Cortex of kidney (tissue), 1 donor: ENCODE results near the gene SMG1.
A peak's percentile ranks its signal among the peaks of the same experiment; 100 is the strongest.
"Not testable (repeated sequence)": the region's sequence is repeated elsewhere in the genome, so short reads cannot be mapped to it uniquely, and the experiment has no call there.

ENCODE experiments used
- DNase-seq: peaks from one replicate; lab custom pipeline; 2025; lab: John Stamatoyannopoulos, UW

The SMG1 gene

GRCh38 chr16:18925986-18926865 lies at the start of gene SMG1:
Gene SMG1, minus strand, starts transcription at chr16:18926408. Its CDS starts 367 bp downstream, at chr16:18926041.
- peak; percentile 26 for DNase-seq

DNA sequence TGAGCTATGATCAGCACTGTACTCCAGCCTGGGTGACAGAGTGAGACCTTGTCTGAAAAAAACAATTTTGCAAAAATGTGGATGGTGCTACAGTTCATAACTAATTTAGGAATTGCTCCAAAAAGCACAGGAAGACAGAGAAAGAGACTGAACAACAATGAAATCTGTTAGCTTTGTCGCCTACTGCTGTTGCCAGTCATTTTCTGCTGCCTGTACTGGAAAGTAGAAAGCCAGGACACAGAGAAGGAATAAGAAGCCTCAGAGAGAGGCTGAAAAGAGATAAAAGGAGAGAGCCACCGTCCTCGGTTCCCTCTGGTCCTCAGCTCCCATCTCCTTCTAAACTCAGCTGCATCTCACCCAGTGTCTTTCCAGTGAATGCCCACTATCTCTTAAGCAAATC lies 48.9 kb upstream of the SMG1 start:
- DNase-seq = no peak

DNA sequence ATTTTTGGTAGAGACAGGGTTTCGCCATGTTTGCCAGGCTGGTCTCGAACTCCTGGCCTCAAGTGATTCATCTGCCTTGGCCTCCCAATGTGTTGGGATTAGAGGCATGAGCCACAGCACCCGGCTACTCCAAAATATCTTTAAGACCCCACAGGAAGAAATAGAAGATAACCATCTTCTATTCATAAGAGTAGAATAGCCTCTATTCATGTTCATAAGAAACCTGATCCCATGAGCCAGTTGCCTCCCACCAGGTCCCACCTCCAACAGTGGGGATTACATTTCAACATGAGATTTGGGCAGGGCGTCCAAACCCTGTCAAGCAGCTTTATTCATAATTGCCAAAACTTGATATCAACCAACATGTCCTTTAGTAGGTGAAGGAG lies 43.6 kb upstream of the SMG1 start:
- no peak for DNase-seq

DNA sequence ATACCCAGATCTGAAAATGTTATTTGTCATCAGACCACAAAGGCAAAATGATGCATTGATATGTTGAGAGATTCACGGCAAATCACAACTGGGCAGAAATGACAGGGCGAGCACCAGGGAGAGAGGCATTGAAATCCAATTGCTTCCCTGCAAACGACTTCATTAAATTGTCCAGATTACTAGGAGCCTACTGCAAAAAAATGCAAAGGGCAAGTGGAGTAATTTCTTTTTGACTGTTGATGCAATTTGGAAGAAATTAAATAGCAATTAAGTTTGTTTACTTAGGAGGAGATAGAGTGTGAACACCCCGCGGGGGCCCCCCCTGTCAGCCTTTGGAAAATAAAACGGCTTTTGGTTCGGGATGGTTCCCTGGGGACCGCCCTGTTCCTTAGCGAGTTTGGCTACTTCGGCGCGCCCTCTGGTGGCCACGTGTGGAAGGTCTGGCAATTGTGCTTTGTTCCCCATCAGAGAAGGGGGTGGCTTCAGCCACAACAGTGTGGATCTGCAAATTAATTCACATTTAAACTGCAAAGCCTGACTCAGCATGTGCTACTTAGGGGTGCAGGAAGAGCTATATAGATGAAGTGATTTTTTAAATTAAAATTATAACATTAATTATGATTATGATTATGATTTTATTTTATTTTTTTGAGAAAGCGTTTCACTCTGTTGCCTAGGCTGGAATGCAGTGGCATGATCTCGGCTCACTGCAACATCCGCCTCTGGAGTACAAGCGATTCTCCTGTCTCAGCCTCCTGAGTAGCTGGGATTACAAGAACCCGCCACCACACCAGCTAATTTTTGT lies 43.0 kb upstream of the SMG1 start:
- no peak for DNase-seq

GRCh38 chr16:18966791-18967190 lies 40.6 kb upstream of the SMG1 start:
- DNase-seq = no peak

DNA sequence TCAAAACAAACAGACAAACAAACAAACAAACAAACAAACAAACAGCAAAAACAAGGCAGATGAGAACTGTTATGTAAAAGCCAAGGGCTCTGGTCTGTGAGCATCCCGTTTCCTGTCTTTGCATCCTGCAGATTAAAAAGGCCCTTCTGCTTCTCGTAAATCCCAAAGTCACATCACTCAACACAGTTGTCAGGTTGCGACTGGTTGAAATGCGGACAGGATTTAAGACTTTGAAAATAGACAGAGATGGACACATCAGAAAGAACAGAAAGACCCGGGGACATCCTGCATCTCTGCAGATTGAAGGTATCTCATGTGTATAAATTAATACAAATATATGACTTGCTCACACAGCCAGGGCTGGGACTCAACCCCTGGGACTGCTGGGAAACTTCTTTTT lies 39.3 kb upstream of the SMG1 start:
- DNase-seq = no peak

GRCh38 chr16:18959031-18959505 lies 32.9 kb upstream of the SMG1 start:
- DNase-seq = no peak

DNA sequence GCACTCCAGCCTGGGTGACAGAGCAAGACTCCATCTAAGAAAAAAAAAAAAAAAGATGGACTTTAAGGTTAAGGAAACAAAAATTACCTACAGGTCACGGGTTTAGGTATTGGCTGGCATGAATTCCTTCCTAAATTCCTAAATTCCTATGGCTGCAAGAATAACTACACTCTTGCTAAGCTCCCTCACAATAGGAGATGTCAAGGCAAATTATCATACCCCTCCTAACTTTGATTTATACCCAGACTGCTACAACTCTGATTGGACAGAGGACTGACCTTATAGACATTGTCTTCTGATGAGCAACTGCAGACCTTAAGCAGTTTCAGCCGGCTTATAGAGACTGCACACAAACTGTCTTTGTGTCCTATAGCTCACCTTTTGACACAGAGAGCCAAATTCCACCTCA lies 32.4 kb upstream of the SMG1 start:
- no peak for DNase-seq

GRCh38 chr16:18956658-18957241 lies 30.5 kb upstream of the SMG1 start:
- DNase-seq = not testable (repeated sequence)

DNA sequence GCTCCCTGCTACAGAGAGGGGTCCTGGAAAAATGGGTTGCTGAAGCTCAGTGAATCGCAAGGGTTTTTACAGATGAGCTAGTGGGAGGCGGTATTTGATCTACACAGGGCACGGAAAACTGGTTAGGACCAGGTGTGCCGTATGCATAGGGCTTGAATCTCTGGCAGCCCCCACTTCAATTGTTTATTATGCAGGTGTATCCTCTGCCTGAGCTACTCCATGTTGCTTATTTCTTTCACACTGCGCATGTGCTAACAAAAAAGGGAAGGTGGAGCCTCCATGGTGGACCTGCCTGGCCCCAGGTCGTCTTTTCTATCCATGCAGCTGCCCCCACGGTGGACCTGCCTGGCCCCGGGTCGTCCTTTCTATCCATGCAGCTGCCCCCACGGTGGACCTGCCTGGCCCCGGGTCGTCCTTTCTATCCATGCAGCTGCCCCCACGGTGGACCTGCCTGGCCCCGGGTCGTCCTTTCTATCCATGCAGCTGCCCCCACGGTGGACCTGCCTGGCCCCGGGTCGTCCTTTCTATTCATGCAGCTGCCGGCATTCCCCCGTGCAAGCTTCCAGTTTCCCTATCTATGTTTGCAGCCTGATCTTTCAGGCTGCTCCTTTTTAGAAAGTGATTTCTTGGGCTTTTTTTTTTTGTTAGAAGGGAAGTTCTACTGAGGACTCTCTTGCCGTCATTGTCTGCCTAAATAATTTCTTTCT lies 29.8 kb upstream of the SMG1 start:
- DNase-seq = not testable (repeated sequence)

- no peak for DNase-seq
Measured at GRCh38 chr16:18953547-18953946, 27.3 kb upstream of the SMG1 start.

GRCh38 chr16:18950469-18951185 lies 24.4 kb upstream of the SMG1 start:
- DNase-seq = no peak

DNA sequence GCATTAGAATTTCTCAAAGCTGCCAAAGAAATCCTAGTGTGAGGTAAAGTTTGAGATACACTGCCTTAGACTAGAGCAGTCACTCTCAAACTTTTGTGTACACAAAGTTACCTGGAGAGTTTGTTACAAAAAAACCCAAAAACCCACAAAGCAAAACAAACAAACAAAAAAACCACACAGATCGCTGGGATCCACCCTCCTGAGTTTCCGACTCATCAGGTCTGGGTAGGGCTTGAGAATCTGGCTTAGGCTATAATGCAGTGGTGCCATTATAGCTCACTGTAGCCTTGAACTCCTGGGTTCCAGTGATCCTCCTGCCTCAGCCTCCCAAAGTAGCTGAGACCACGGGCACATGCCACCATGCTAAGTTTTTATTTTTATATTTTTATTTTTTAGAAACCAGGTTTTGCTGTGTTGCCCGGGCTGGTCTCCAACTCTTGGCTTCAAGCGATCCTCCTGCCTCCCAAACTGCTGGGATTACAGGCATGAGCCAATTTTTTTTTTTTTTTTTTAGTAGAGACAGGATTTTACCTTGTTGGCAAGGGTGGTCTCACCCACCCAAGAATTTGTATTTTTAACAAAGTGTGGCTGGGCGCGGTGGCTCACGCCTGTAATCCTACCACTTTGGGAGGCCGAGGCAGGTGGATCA lies 22.3 kb upstream of the SMG1 start:
- no peak for DNase-seq

- no peak for DNase-seq
Measured at GRCh38 chr16:18945233-18945632, 19.0 kb upstream of the SMG1 start.

- no peak for DNase-seq
Measured at GRCh38 chr16:18943414-18943813, 17.2 kb upstream of the SMG1 start.

DNA sequence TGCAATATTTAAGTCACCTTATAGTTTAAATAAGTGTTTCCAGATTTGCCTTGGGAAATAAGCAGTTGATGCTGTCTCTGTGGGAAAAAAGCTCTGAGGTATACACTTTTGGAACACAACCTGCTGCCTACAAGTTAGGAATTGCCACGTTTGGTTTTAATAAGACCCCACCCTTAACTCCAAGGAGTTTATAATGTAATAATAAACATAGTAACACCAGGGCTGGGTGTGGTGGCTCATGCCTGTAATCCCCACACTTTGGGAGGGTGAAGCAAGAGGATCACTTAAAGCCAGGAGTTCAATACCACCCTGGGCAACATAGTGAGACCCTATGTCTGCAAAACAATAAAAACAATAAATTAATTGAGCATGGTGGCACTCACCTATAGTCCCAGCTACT lies 15.9 kb upstream of the SMG1 start:
- no peak for DNase-seq

- DNase-seq = no peak
Measured at GRCh38 chr16:18941471-18941870, 15.3 kb upstream of the SMG1 start.

GRCh38 chr16:18938986-18939385 lies 12.8 kb upstream of the SMG1 start:
- DNase-seq = no peak

GRCh38 chr16:18937390-18937789 lies 11.2 kb upstream of the SMG1 start:
- DNase-seq = no peak

- DNase-seq = no peak
Measured at GRCh38 chr16:18936727-18937340, 10.6 kb upstream of the SMG1 start.
